Skeletal muscle tissue (tissue), 4 donors: ENCODE measurements around the gene KCNT1. TPM values are rescaled to one million over a fixed set of nuclear protein-coding genes. Genes with fewer than 3 reads are reported as not detected.

ENCODE experiments used
- H3K27ac ChIP-seq: one replicate; pipeline ENCODE4 v1.7.0; 2013; ENCODE audit warnings: mild to moderate bottlenecking, low read depth, low read length, inconsistent platforms
- H3K27me3 ChIP-seq, 3 donors: one replicate each; pipeline ENCODE4 v1.7.0; 2013; ENCODE audit warnings: low read length in 3 of 3; ENCODE audit not compliant: control insufficient read depth in 3 of 3, insufficient read depth in 3 of 3
- H3K36me3 ChIP-seq, 3 donors: one replicate each; pipeline ENCODE4 v1.7.0; 2013; ENCODE audit warnings: low read length in 3 of 3; ENCODE audit not compliant: control insufficient read depth in 3 of 3, insufficient read depth in 3 of 3
- H3K4me1 ChIP-seq, 3 donors: one replicate each; pipeline ENCODE4 v1.7.0; 2013; ENCODE audit warnings: low read length in 3 of 3, mild to moderate bottlenecking in 3 of 3; ENCODE audit not compliant: control insufficient read depth in 3 of 3, insufficient read depth in 3 of 3
- H3K4me3 ChIP-seq, 3 donors: one replicate each; pipeline ENCODE4 v1.7.0; 2013; ENCODE audit warnings: low read length in 3 of 3
- H3K9ac ChIP-seq, 3 donors: one replicate each; pipeline ENCODE4 v1.7.0; 2013; ENCODE audit warnings: low read length in 3 of 3, mild to moderate bottlenecking in 3 of 3, moderate library complexity in 2 of 3, low read depth in 1 of 3
- H3K9me3 ChIP-seq, 3 donors: one replicate each; pipeline ENCODE4 v1.7.0; 2013; ENCODE audit warnings: low read length in 3 of 3; ENCODE audit not compliant: control insufficient read depth in 3 of 3
- total RNA-seq: library from RNA; depleted of rRNA; stranded (reverse); fragments of >200 nt; gene quantifications from one replicate; pipeline ENCODE4 v1.2.3, GENCODE V29; 2014
- donor health status: Osteomylitis.

The KCNT1 gene
- total RNA-seq = 1.6 TPM

DNA sequence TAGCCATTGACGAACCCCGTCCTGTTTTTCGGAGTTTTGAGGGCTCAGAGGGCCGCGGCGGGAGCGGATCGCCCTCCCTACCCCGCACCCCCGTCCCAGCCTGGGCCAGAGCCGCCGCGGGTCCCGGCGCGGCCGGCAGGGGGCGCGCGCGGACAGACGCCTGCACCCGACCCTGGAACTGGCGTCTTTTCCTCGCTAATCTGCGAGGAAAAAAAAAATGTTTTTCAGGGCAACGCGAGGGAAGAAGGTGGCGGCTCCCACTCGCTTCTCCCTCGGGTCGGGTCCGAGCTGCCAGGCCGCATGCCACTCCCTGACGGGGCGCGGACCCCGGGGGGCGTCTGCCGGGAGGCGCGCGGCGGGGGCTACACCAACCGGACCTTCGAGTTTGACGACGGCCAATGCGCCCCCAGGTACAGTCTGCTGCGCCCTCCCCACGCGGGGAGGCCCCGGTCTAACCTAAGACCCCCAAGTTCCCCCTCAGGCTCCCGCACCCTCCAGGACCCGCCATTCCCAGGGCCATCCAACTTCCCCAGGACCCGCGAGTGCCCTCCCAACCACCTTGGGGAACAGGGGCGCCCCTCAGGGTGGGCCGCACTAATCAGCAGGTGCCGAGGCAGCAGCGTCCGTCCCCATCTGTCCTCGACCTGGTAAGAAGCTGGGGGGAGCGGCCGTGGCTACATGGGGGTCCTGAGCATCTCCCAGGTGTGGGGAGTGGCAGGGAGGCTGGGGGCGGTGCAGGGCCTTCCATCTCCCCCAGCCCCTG lies at the start of gene KCNT1:
TSS of gene KCNT1 (plus strand) at position 227 of the 763 bp plus-strand sequence. CDS start at position 301, 74 bp downstream.
- H3K9me3 ChIP-seq = no peaks in the 10 kb centered on the region
- peak within 1 kb of the TSS in 1 of 3 donors; percentile 35 for H3K4me3 ChIP-seq
- no peaks in the 10 kb centered on the region for H3K36me3 ChIP-seq
- peaks cover 9 to 40% (median 23%) of the 10 kb centered on the region in 3 donors for H3K27me3 ChIP-seq
- H3K27ac ChIP-seq = no peak within 1 kb of the TSS
- H3K4me1 ChIP-seq = peaks cover 0 to 9% (median 8%) of the 10 kb centered on the region in 3 donors
- H3K9ac ChIP-seq = peak within 1 kb of the TSS in 1 of 3 donors; percentile 8

DNA sequence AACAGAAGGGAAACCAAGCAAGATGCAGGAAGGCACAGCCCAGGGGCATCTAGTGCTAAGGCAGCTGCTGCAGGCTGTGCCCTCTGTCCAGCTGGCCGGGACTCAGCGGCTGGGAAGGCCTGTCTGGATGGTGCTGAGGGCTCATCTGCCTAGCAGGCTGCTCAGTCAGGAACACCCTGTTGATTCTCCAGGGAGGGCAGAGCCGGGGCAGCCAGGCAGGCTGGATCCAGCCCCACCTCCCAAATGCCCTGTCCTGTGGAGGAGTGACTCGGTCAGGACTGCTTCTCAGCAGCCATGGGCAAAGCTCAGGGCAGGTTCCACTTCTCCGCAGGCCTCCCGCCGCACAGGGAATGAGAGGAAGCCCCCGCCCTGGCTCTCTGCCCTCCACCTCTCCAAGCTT lies 46.7 kb upstream of the KCNT1 start:
- no peak overlapping the region for H3K4me3 ChIP-seq
- H3K27ac ChIP-seq = no peak overlapping the region
- no peak overlapping the region for H3K9ac ChIP-seq
- peaks cover 4 to 22% (median 11%) of the 10 kb centered on the region in 3 donors for H3K27me3 ChIP-seq
- H3K9me3 ChIP-seq = peaks cover 0 to 3% (median 2%) of the 10 kb centered on the region in 3 donors
- H3K36me3 ChIP-seq = no peaks in the 10 kb centered on the region
- H3K4me1 ChIP-seq = no peaks in the 10 kb centered on the region

DNA sequence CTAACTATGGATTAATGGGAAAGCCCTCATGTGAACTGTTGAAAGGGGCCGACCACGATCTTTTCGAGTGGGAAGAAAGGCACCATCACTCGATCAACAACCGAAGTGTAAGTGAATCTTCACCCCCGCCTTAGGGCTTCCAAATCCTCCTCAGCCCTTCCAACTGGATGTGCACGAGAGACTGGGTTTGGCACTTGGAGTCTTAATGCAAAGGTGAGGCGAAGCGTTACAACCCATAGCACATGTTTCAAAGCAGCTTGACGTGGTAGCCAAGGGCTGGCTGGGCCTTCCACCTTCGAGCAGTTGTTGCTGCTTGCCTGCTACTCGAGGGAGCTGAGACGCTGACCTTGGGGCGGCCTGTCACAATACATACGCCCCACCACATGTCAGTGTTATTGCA lies 44.6 kb upstream of the KCNT1 start:
- H3K36me3 ChIP-seq = no peaks in the 10 kb centered on the region
- no peak overlapping the region for H3K4me3 ChIP-seq
- no peak overlapping the region for H3K27ac ChIP-seq
- H3K9me3 ChIP-seq = no peaks in the 10 kb centered on the region
- H3K27me3 ChIP-seq = peaks cover 4 to 26% (median 15%) of the 10 kb centered on the region in 3 donors
- no peak overlapping the region for H3K9ac ChIP-seq
- H3K4me1 ChIP-seq = no peaks in the 10 kb centered on the region

DNA sequence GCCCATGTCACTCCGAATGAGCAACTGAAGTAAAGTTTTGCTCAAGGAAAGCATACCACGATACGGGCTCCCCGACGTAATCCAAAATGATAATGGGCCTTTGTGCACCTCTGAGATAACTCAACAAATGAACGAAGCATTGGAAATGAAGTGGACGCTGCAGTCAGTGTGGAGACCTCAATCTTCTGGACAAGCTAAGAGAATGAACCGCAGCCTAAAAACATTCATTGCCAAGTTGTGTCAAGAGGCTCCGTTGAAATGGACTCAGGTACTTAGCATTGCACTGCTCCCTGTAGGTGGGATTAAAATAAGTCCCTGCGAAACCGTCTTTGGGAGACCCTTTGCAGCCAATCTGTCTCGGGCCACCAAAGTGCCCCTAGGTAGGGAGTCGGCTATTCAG lies 42.7 kb upstream of the KCNT1 start:
- H3K9me3 ChIP-seq = no peaks in the 10 kb centered on the region
- no peaks in the 10 kb centered on the region for H3K36me3 ChIP-seq
- H3K4me3 ChIP-seq = no peak overlapping the region
- no peak overlapping the region for H3K9ac ChIP-seq
- H3K4me1 ChIP-seq = no peaks in the 10 kb centered on the region
- H3K27me3 ChIP-seq = peaks cover 10 to 36% (median 15%) of the 10 kb centered on the region in 3 donors
- H3K27ac ChIP-seq = no peak overlapping the region

DNA sequence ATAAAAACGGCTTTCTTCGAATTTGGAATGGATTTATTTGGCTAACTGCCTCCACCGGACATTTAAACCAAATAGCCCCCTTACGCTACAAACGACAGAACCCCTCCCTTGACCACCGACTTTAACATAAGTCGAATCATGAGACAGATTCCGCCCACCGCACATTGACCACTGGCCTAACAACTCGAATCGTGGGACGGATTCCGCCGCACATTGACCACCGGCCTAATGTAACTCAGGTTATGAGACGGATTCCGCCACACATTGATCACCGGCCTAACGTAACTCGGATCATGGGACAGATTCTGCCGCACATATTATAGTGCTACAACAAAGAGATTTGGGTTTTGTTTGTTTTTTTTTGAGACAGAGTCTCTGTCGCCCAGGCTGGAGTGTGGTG lies 41.6 kb upstream of the KCNT1 start:
- no peaks in the 10 kb centered on the region for H3K36me3 ChIP-seq
- H3K4me1 ChIP-seq = no peaks in the 10 kb centered on the region
- H3K27me3 ChIP-seq = peaks cover 12 to 43% (median 18%) of the 10 kb centered on the region in 3 donors
- H3K9ac ChIP-seq = no peak overlapping the region
- no peaks in the 10 kb centered on the region for H3K9me3 ChIP-seq
- no peak overlapping the region for H3K27ac ChIP-seq
- H3K4me3 ChIP-seq = no peak overlapping the region

DNA sequence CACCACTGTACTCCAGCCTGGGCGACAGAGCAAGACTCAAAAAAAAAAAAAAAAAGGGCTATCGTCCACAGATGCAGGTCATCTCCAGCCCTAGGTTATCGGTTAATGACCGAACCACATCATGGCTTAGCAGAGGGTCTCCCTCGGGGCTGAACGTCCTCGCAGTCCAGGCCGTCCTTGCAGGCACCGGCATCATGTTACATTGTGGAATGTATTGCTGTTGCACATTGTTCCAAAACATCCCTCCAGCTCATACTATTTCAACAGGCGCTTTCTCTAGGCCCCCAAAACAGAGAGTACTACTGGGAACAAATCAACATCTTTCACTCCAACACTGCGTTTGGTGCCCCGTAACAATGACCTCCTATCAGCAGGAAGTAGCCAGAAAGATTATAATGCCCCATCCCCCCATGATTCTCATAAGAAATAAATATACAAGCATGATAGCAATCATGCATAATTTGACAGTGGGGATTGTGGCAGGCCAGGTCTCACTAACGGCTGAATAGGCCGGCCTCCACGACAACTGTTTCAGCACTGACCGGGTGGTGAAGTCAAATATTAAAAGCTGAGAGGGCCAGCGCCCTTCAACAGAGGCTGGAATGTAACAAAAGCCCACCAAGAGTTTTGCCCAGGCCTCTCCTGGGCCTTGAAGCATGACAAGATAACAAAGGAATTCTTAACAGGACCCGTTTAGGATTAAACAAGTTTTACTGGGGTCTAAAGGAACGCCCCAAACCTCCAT lies 40.0 kb upstream of the KCNT1 start:
- H3K4me1 ChIP-seq = no peaks in the 10 kb centered on the region
- no peak overlapping the region for H3K9ac ChIP-seq
- peaks cover 12 to 43% (median 25%) of the 10 kb centered on the region in 3 donors for H3K27me3 ChIP-seq
- H3K36me3 ChIP-seq = no peaks in the 10 kb centered on the region
- no peaks in the 10 kb centered on the region for H3K9me3 ChIP-seq
- H3K27ac ChIP-seq = no peak overlapping the region
- H3K4me3 ChIP-seq = no peak overlapping the region

DNA sequence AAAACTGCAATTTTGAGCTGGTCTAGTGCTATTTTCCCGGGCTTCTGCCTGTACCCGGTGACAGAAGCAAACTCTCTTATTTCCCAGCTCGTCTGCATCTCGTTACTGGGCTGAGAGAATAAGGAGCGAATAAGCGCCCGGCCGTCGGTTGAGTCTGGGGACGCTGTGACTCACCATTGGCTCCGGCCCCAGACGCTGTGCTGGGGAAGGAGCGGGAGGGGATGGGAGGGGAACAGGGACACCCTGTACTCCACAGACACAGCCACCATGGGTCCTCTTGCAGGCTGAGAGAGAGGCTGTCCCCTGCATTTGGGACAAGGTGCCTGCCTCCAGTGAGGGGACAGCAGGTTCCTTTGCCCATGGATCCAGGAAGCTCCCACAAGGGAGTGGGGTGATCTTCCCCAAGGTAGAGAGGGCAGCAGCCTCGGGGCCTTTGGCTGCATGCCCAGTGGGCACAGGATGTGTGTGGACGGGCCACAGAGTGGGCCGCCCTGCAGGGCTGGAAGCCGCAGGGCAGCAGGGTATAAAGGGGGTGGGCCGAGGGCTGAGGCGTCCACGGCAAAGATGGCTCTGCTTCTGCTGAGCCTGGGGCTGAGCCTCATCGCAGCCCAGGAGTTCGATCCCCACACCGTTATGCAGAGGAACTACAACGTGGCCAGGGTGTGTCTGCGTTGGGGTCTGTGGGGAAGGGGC lies 39.1 kb upstream of the KCNT1 start, which contains the start of gene LCN9:
TSS of gene LCN9 (plus strand) at position 552 of the 693 bp plus-strand sequence. CDS start at position 565, 13 bp downstream.
- Histone ChIP-seq H3K9me3 (no peaks in the 10 kb centered on the region), H3K9ac (no peak within 1 kb of the TSS), H3K36me3 (no peaks in the 10 kb centered on the region), H3K4me1 (no peaks in the 10 kb centered on the region), H3K4me3 (no peak within 1 kb of the TSS), H3K27me3 (peaks cover 11 to 38% (median 30%) of the 10 kb centered on the region in 3 donors), H3K27ac (no peak within 1 kb of the TSS)

DNA sequence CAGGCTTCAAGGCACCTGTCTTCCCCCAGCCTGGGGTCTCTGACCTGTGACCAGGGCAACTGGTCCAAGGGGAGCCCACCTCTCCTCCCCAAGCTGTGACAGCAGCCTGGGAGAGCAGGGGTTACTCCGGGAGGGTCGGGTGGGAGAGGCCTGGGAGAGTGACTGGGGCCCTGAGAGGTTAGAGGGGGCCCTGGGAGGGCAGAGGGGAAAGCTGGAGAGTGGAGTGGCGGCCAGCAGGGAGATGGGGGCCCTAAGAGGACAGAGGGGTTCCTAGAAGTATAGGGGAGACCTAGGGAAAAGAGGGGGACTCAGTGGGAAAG lies 38.6 kb upstream of the KCNT1 start:
- H3K27me3 ChIP-seq = peaks cover 11 to 36% (median 28%) of the 10 kb centered on the region in 3 donors
- H3K9me3 ChIP-seq = no peaks in the 10 kb centered on the region
- H3K4me1 ChIP-seq = no peaks in the 10 kb centered on the region
- no peak overlapping the region for H3K4me3 ChIP-seq
- no peak overlapping the region for H3K9ac ChIP-seq
- no peak overlapping the region for H3K27ac ChIP-seq
- no peaks in the 10 kb centered on the region for H3K36me3 ChIP-seq

DNA sequence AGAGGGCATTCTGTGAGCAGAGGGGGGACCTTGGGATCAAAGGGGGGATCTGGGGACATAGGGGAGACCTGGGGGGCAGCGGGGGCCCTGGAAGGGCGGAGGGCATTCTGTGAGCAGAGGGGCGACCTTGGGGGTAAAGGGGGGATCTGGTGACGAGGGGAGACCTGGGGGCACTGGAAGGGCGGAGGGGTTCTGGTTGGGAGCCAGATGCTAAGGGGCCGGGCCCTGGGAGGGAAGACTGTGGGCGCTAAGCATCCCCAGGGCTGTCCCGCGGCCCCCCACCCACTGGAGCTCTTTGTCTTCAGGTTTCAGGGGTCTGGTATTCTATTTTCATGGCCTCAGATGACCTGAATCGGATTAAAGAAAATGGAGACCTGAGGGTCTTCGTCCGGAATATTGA lies 38.1 kb upstream of the KCNT1 start:
- Histone ChIP-seq H3K27me3 (peaks cover 11 to 36% (median 28%) of the 10 kb centered on the region in 3 donors), H3K9ac (no peak overlapping the region), H3K9me3 (no peaks in the 10 kb centered on the region), H3K27ac (no peak overlapping the region), H3K4me1 (no peaks in the 10 kb centered on the region), H3K4me3 (no peak overlapping the region), H3K36me3 (no peaks in the 10 kb centered on the region)
